Measurements from ENCODE around the gene ABLIM3. TPM values are rescaled to one million over a fixed set of nuclear protein-coding genes. Genes with fewer than 3 reads are reported as not detected.

Gene ABLIM3
- total RNA-seq, 1 experiment from 2014 or later = 111 TPM

DNA sequence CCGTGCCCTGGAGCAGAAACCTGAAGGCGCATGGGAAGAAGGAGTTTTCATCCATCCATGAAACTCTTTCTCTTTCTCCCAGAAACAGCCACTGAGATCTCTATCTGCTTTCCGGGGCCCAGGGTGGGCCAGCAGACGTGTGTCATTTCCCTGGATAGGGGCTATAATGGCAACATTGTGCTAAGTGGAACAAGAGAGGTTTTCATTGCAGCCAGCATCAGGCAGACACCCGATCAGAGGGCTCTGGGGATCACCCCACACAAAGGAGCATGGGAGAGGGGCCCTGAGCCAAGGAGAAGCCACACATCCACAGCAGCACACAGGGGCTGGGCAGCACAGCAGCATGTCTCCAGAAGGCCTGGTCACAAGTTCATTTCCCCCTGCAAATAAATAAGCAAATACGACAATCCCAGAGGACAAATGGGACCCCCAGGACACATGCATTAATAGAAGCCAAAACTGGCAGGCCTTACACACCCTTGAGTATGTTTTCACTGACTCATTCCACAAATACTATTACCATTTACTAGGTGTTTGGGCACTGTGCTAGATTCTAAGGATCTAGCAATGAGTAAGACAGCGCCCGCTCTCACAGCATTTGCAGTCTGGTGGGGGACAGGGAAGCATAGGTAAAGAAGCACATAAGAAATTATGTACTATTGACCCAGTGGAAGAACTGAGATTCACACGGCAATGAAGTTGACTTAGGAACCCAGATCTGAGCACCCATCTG lies 126.1 kb downstream of the ABLIM3 start:
- no peak for TF ChIP-seq EZH2 (IDR thresholded peaks at IDR 0.05; ENCODE audit: low read depth)
- TF ChIP-seq, protein P1, sequence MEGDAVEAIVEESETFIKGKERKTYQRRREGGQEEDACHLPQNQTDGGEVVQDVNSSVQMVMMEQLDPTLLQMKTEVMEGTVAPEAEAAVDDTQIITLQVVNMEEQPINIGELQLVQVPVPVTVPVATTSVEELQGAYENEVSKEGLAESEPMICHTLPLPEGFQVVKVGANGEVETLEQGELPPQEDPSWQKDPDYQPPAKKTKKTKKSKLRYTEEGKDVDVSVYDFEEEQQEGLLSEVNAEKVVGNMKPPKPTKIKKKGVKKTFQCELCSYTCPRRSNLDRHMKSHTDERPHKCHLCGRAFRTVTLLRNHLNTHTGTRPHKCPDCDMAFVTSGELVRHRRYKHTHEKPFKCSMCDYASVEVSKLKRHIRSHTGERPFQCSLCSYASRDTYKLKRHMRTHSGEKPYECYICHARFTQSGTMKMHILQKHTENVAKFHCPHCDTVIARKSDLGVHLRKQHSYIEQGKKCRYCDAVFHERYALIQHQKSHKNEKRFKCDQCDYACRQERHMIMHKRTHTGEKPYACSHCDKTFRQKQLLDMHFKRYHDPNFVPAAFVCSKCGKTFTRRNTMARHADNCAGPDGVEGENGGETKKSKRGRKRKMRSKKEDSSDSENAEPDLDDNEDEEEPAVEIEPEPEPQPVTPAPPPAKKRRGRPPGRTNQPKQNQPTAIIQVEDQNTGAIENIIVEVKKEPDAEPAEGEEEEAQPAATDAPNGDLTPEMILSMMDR (conservative IDR thresholded peaks at IDR 0.05) = no peak
- H3K27me3 ChIP-seq (ENCODE audit: insufficient read depth, low read depth) = no peaks in the 10 kb centered on the region
- peaks cover 8% of the 10 kb centered on the region for H3K4me1 ChIP-seq (replicated peaks; ENCODE audit: insufficient read depth)
- no peaks in the 10 kb centered on the region for H4K20me1 ChIP-seq (ENCODE audit: insufficient read depth)
- no TSS peak for BruUV-seq (replicated peaks)
- no peaks in the 10 kb centered on the region for H3K36me3 ChIP-seq (ENCODE audit: low read depth)
- H3K4me3 ChIP-seq = no peak overlapping the region
- CTCF ChIA-PET = interaction anchor here (0.5 to 0.9 kb wide), 4 partner anchors 142 to 536 kb away, joined by 3 to 13 read pairs (median 4); no protein-coding TSS in a partner anchor
- peaks cover 4% of the 10 kb centered on the region for H3F3A ChIP-seq (ENCODE audit: insufficient read depth, low read depth)
- H3K4me2 ChIP-seq = no peak overlapping the region
- H3K79me2 ChIP-seq (ENCODE audit: low read depth) = no peaks in the 10 kb centered on the region
- intact Hi-C loops (cut with micrococcal nuclease; ENCODE audit: unreplicated experiment) = loop anchor here (5.0 to 10.0 kb wide), 4 partner anchors 355 to 1313 kb away; no protein-coding TSS in a partner anchor
- no peak overlapping the region for H2AFZ ChIP-seq
- POLR2A ChIA-PET (ENCODE audit: unreplicated experiment) = interaction anchor here (0.7 kb wide), 1 partner anchor 7 kb away, joined by 3 read pairs; no protein-coding TSS in a partner anchor
- H3K9me3 ChIP-seq (ENCODE audit: insufficient read depth, low read depth) = no peaks in the 10 kb centered on the region
- H3K9me2 ChIP-seq (ENCODE audit: insufficient read depth) = no peaks in the 10 kb centered on the region
- DNase-seq = no peak
- no peak overlapping the region for H3K27ac ChIP-seq

DNA sequence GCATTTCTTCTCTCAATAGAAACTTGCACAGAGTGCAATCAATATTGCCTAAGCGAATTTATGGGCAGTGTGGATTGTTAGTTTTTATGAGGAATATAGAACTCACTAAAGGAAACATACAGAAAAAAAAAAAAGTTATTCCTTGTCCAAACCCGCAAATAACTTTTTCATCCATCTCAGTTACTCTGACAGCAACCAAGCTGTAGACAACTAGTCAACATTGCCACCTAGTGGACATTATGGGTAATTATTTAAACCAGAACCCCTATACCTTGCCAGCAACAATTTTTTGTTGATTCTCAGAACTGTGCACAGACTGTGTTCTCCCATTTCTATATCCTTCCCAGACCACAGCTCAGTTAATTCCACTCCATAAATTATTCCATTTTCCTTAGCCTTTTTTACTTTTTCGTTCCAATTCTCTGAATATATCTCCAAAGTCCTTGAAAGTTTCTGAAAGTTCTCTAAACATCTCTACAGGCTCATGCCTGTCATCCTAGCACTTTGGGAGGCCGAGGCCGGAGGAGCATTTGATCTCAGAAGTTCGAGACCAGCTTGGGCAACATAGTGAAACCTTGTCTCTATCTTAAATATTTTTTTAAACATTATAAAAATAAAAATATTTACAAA lies 127.8 kb downstream of the ABLIM3 start:
- BruUV-seq (replicated peaks) = no TSS peak
- peak in 1 of 2 experiments; percentile 72 for DNase-seq
- H3K4me3 ChIP-seq = no peak overlapping the region
- ChIA-PET CTCF (interaction anchor here (0.5 to 1.5 kb wide), 6 partner anchors 145 to 925 kb away, joined by 3 to 6 read pairs (median 4); no protein-coding TSS in a partner anchor), POLR2A (ENCODE audit: unreplicated experiment) (interaction anchor here (0.5 to 0.7 kb wide), 3 partner anchors 58 to 285 kb away, joined by 3 to 6 read pairs (median 4); no protein-coding TSS in a partner anchor)
- H3K9me3 ChIP-seq (ENCODE audit: insufficient read depth, low read depth) = no peaks in the 10 kb centered on the region
- no peak for TF ChIP-seq EZH2 (IDR thresholded peaks at IDR 0.05; ENCODE audit: low read depth)
- TF ChIP-seq, protein P1 (conservative IDR thresholded peaks at IDR 0.05) = peak; percentile 91
- no peaks in the 10 kb centered on the region for H3K9me2 ChIP-seq (ENCODE audit: insufficient read depth)
- H3K36me3 ChIP-seq (ENCODE audit: low read depth) = no peaks in the 10 kb centered on the region
- intact Hi-C loops (cut with micrococcal nuclease; ENCODE audit: unreplicated experiment) = loop anchor here (1.0 to 10.0 kb wide), 5 partner anchors 357 to 1314 kb away; no protein-coding TSS in a partner anchor
- H3F3A ChIP-seq (ENCODE audit: insufficient read depth, low read depth) = peaks cover 4% of the 10 kb centered on the region
- no peak overlapping the region for H2AFZ ChIP-seq
- no peaks in the 10 kb centered on the region for H3K27me3 ChIP-seq (ENCODE audit: insufficient read depth, low read depth)
- no peaks in the 10 kb centered on the region; the same call in 1 of the 2 replicates for H3K79me2 ChIP-seq (ENCODE audit: low read depth)
- no peak overlapping the region for H3K4me2 ChIP-seq
- peaks cover 13% of the 10 kb centered on the region for H3K4me1 ChIP-seq (replicated peaks; ENCODE audit: insufficient read depth)
- no peak overlapping the region for H3K27ac ChIP-seq
- H4K20me1 ChIP-seq (ENCODE audit: insufficient read depth) = no peaks in the 10 kb centered on the region

DNA sequence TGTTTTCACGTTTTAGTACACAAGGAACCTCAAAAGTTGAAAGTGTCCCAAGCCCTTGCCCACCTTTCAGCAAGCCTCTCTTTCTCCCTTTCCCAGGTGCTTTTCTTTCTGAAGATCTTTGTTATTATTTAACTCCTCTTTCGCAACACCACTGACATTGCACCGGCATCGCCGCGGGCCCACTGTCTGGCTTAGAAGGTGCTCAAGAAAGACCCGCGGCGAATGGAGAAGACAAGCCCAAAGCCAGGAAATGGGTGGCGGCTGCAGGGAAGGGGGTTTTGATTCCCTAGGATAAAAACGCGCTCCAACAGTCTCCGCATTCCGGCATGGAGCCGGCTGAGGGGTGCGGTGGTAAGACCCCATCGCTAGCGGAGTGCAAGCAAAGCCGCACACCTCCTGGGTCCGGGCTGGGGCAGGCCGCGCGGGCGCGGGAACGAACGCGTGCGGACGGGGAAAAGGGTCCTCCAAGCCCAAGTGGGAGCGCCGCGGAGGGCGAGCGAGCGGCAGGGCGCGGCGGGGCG lies 130.0 kb downstream of the ABLIM3 start:
- Histone ChIP-seq H3K4me1 (replicated peaks; ENCODE audit: insufficient read depth) (peaks cover 13% of the 10 kb centered on the region), H3K9me3 (ENCODE audit: insufficient read depth, low read depth) (no peaks in the 10 kb centered on the region), H2AFZ (peak overlapping the region; percentile 97), H3K4me3 (peak overlapping the region; percentile 80), H3F3A (ENCODE audit: insufficient read depth, low read depth) (peaks cover 4% of the 10 kb centered on the region), H3K27ac (peak overlapping the region; percentile 27), H3K4me2 (peak overlapping the region; percentile 77), H3K79me2 (ENCODE audit: low read depth) (no peaks in the 10 kb centered on the region; the same call in 1 of the 2 replicates), H4K20me1 (ENCODE audit: insufficient read depth) (no peaks in the 10 kb centered on the region), H3K9me2 (ENCODE audit: insufficient read depth) (no peaks in the 10 kb centered on the region), H3K36me3 (ENCODE audit: low read depth) (no peaks in the 10 kb centered on the region), H3K27me3 (ENCODE audit: insufficient read depth, low read depth) (no peaks in the 10 kb centered on the region)
- intact Hi-C loops (cut with micrococcal nuclease; ENCODE audit: unreplicated experiment) = loop anchor here (5.0 kb wide), 3 partner anchors 96 to 444 kb away; partner anchors contain the start of gene ADRB2
- TF ChIP-seq, protein P1 (conservative IDR thresholded peaks at IDR 0.05) = no peak
- no peak for TF ChIP-seq EZH2 (IDR thresholded peaks at IDR 0.05; ENCODE audit: low read depth)
- DNase-seq = peak; percentile 29 to 52
- BruUV-seq (replicated peaks) = no TSS peak
- POLR2A ChIA-PET (ENCODE audit: unreplicated experiment) = no interaction called here
- CTCF ChIA-PET = interaction anchor here (0.5 kb wide), 1 partner anchor 694 kb away, joined by 4 read pairs; no protein-coding TSS in a partner anchor
